ENCODE measurements around the gene FOXK2.

DNA sequence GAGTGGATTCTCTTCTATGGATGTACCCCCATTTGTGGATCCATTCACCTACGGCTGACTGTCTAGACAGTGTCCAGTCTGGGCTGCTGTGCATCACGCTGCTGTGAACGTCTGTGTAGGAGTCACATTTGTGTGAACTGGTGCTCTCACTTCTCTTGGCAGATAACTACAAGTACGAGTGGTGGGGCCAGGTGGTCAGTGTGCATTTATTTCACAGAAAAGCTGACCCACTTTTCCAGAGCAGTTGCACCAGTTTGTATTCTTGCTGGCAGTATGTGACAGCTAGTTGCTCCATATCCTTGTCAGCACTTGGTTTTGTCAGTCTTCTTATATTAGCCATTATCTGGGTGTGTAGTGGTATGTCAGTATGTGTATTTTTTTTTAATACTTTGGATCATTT, 28.4 kb downstream of the FOXK2 start:
- TF ChIP-seq, protein P1, sequence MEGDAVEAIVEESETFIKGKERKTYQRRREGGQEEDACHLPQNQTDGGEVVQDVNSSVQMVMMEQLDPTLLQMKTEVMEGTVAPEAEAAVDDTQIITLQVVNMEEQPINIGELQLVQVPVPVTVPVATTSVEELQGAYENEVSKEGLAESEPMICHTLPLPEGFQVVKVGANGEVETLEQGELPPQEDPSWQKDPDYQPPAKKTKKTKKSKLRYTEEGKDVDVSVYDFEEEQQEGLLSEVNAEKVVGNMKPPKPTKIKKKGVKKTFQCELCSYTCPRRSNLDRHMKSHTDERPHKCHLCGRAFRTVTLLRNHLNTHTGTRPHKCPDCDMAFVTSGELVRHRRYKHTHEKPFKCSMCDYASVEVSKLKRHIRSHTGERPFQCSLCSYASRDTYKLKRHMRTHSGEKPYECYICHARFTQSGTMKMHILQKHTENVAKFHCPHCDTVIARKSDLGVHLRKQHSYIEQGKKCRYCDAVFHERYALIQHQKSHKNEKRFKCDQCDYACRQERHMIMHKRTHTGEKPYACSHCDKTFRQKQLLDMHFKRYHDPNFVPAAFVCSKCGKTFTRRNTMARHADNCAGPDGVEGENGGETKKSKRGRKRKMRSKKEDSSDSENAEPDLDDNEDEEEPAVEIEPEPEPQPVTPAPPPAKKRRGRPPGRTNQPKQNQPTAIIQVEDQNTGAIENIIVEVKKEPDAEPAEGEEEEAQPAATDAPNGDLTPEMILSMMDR (IDR thresholded peaks at IDR 0.05) = no peak
- TF ChIP-seq EZH2 (IDR thresholded peaks at IDR 0.05; ENCODE audit: borderline replicate concordance, insufficient read depth, low read depth, low read length, poor library complexity, severe bottlenecking) = no peak

Data from B cell (primary cell).